Bladder microvascular endothelial cell (primary cell): ENCODE measurements around the gene SUMO3. TPM values are rescaled to one million over a fixed set of nuclear protein-coding genes. Genes with fewer than 3 reads are reported as not detected.

Experiments used
- total RNA-seq: library from RNA; depleted of rRNA; stranded (reverse); fragments of >200 nt; gene quantifications from 2 replicates; pipeline ENCODE4 v1.2.3, GENCODE V29; 2014

SUMO3 gene
- 77.9 and 93.5 TPM in 2 replicates for total RNA-seq

GRCh38 chr21:44817914-44818639, at the start of gene SUMO3:
Gene SUMO3 (minus strand): TSS chr21:44818062. CDS start chr21:44817968, 94 bp downstream.

GRCh38 chr21:44801468-44802395, 16.1 kb downstream of the SUMO3 start, which contains the start of gene UBE2G2:
Gene UBE2G2 (minus strand): TSS chr21:44801820. CDS start chr21:44801748, 72 bp downstream.

Other genes starting within 250 kb of the SUMO3 start
- gene KRTAP10-4, start 244.3 kb downstream of the SUMO3 start, total RNA-seq, result not detected in 2 replicates
- not detected in 2 replicates for gene KRTAP10-5, start 237.5 kb downstream of the SUMO3 start, total RNA-seq
- not detected in 2 replicates for gene KRTAP10-6, start 225.6 kb downstream of the SUMO3 start, total RNA-seq
- gene KRTAP10-7, start 217.5 kb downstream of the SUMO3 start, total RNA-seq, result not detected in 2 replicates
- not detected in 2 replicates for gene KRTAP10-8, start 206.0 kb downstream of the SUMO3 start, total RNA-seq
- not detected in 2 replicates for gene KRTAP10-9, start 191.0 kb downstream of the SUMO3 start, total RNA-seq
- not detected in 2 replicates for gene KRTAP10-10, start 180.7 kb downstream of the SUMO3 start, total RNA-seq
- not detected in 2 replicates for gene KRTAP10-11, start 171.6 kb downstream of the SUMO3 start, total RNA-seq
- gene KRTAP12-4, start 163.4 kb downstream of the SUMO3 start, total RNA-seq, result not detected in 2 replicates
- not detected in 2 replicates for gene KRTAP12-3, start 160.1 kb downstream of the SUMO3 start, total RNA-seq
- not detected in 2 replicates for gene KRTAP12-2, start 151.1 kb downstream of the SUMO3 start, total RNA-seq
- gene KRTAP12-1, start 135.9 kb downstream of the SUMO3 start, total RNA-seq, result not detected in 2 replicates
- not detected in 2 replicates for gene KRTAP10-12, start 120.9 kb downstream of the SUMO3 start, total RNA-seq
- gene TSPEAR, start 106.5 kb downstream of the SUMO3 start, total RNA-seq, result 0.19 TPM in 1 of 2 replicates, not detected in the other
- 61.2 and 109 TPM in 2 replicates for gene UBE2G2, start 16.2 kb downstream of the SUMO3 start, total RNA-seq
- gene PTTG1IP, start 55.6 kb upstream of the SUMO3 start, total RNA-seq, result 258 and 494 TPM in 2 replicates
- 0.13 and 0.16 TPM in 2 replicates for gene ITGB2, start 102.8 kb upstream of the SUMO3 start, total RNA-seq
- 25.5 and 28.8 TPM in 2 replicates for gene SLX9, start 122.0 kb upstream of the SUMO3 start, total RNA-seq